BE2C (cell line): Measurements from ENCODE around the gene PGGT1B.
A peak's percentile ranks its signal among the peaks of the same experiment; 100 is the strongest.

Experiments used
- DNase-seq: peaks from one replicate; pipeline ENCODE4 v3.0.0-alpha.2; 2020
- H3K27me3 ChIP-seq: fragments of 250-450 bp; sonication (Bioruptor Pico); 2 replicates; pipeline ENCODE4 v1.5.1; 2020; ENCODE audit warnings: mild to moderate bottlenecking
- H3K36me3 ChIP-seq: fragments of 250-450 bp; sonication (Bioruptor Pico); 2 replicates; pipeline ENCODE4 v1.5.1; 2020; ENCODE audit warnings: mild to moderate bottlenecking
- H3K4me1 ChIP-seq: fragments of 250-450 bp; sonication (Bioruptor Pico); 2 replicates; pipeline ENCODE4 v1.5.1; 2020
- H3K4me3 ChIP-seq: 2 replicates; pipeline ENCODE4 v1.5.1; 2011; ENCODE audit warnings: low read depth, low read length
- H3K9me3 ChIP-seq: fragments of 250-450 bp; sonication (Bioruptor Pico); 2 replicates; pipeline ENCODE4 v1.5.1; 2020
- TF ChIP-seq, protein P1 (sequence below): IDR thresholded peaks from 2 replicates; pipeline ENCODE4 v1.5.1; 2012; ENCODE audit warnings: mild to moderate bottlenecking, low read depth, low read length

PGGT1B gene

DNA sequence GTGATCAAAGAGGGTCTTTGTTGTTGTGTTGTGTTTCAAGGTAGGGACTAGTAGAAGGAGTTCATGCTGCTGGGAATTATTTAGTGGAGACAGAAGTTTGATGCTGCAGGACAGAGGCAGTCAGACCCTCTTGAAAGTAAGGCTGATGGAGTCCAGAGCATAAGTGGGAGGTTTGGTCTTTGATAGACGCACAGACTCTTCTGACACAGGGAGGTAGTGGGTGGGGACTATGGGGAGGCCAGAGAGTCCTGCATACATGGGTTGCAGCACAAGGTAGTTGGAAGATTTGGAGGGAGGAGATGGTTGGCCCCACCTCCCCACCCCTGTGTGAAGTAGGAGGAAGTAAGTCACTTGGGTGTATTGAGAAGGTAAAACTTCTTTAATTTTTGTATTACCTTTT lies 36.1 kb upstream of the PGGT1B start:
- H3K4me1 ChIP-seq = no peaks in the 10 kb centered on the region
- no peak for DNase-seq
- H3K27me3 ChIP-seq = peaks cover 18% of the 10 kb centered on the region
- TF ChIP-seq, protein P1, sequence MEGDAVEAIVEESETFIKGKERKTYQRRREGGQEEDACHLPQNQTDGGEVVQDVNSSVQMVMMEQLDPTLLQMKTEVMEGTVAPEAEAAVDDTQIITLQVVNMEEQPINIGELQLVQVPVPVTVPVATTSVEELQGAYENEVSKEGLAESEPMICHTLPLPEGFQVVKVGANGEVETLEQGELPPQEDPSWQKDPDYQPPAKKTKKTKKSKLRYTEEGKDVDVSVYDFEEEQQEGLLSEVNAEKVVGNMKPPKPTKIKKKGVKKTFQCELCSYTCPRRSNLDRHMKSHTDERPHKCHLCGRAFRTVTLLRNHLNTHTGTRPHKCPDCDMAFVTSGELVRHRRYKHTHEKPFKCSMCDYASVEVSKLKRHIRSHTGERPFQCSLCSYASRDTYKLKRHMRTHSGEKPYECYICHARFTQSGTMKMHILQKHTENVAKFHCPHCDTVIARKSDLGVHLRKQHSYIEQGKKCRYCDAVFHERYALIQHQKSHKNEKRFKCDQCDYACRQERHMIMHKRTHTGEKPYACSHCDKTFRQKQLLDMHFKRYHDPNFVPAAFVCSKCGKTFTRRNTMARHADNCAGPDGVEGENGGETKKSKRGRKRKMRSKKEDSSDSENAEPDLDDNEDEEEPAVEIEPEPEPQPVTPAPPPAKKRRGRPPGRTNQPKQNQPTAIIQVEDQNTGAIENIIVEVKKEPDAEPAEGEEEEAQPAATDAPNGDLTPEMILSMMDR = no peak
- no peak overlapping the region for H3K4me3 ChIP-seq
- H3K9me3 ChIP-seq = no peaks in the 10 kb centered on the region
- no peaks in the 10 kb centered on the region for H3K36me3 ChIP-seq

DNA sequence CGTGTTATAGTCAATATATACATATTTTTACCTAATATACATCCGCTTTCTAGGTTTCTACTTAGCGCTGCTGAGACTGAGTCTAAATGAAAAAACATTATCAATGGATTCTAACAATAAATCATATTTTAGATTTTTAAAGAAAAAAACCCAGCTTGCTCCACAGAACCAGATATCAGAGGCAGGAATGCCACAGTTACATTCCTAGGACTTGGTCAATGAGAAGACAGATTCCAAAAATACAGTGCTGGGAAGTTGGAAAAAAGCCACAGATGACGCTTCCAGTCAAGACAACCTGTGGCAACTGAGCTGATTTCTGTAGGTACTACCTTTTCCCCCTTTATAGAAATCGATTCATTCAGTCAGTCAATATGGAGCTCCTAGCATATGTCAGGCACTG lies 34.4 kb upstream of the PGGT1B start:
- peaks cover 6% of the 10 kb centered on the region for H3K27me3 ChIP-seq
- no peaks in the 10 kb centered on the region for H3K9me3 ChIP-seq
- no peak for DNase-seq
- H3K4me3 ChIP-seq = peak overlapping the region; percentile 29; the same call in 1 of the 2 replicates
- no peaks in the 10 kb centered on the region for H3K36me3 ChIP-seq
- no peaks in the 10 kb centered on the region for H3K4me1 ChIP-seq
- TF ChIP-seq, protein P1 = no peak

DNA sequence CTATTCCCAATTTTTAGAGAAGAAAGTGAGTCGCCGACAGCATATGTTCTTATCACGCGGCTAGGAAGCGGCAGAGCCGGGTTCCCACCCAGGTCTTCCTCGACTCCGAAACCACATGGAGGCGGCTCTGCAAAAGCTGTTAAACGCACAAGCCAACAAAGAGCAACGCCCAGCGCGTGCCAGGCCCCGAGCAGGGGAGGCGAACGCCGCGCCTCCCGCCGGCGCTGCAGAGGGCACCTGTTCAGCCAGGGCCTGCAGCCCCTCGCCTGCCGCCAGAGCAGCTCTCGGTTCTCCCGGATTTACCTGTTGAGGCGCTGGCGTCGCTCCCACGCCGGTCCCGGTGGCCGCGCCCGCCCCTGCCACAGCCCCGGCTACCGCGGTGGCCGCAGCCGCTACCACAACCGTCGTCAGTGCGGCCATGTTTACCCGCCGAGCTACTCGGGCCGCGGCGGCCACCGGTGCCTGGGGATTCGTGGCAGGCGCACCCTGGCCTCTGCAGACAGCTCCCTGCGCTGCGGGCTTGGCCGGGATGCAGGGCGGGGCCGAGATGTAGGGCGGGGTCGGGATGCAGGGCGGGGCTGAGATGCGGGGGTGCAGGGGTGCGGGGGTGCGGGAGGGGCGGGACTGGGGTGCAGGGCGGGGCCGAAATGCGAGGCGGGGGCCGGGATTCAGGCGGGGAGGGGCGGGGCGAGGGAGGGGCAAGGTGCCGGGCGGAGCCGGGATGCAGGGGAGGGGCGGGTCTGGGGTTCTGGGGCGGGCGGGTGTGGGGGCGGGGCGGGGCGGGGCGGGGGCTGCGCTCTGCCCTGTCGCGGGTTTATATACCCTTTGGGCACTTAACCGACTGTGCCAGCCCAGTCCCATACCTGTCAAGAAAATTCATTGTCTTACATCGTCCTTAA lies 33.7 kb upstream of the PGGT1B start, which contains the start of gene CCDC112:
CCDC112 (minus strand) TSS at position 531 of the 899 bp plus-strand sequence; CDS start at position 420, 111 bp downstream.
- Histone ChIP-seq H3K4me3 (peak within 1 kb of the TSS; percentile 85), H3K36me3 (no peaks in the 10 kb centered on the region), H3K27me3 (peaks cover 6% of the 10 kb centered on the region), H3K4me1 (no peaks in the 10 kb centered on the region), H3K9me3 (no peaks in the 10 kb centered on the region)
- TF ChIP-seq, protein P1 = no peak
- DNase-seq = peak; percentile 92

DNA sequence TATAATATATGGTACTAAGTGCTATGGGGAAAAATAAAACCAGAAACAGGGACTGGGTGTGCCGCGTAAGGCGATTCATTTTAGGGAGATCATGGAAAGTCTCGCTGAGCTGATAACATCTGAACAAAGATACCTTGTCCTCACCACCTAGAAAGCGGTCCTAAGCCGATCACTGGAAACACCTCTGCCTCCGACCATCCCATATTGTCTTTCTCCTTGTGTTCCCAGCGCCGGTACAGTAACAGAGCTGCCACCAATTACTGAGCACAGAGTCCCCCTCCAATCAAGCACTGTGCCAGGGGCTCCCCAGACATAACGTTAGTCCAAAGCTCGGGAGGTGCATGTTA lies 33.1 kb upstream of the PGGT1B start:
- TF ChIP-seq, protein P1 = no peak
- Histone ChIP-seq H3K36me3 (no peaks in the 10 kb centered on the region), H3K27me3 (peaks cover under 1% of the 10 kb centered on the region; the same call in 1 of the 2 replicates), H3K4me1 (no peaks in the 10 kb centered on the region), H3K4me3 (peak overlapping the region; percentile 85), H3K9me3 (no peaks in the 10 kb centered on the region)
- DNase-seq = no peak

DNA sequence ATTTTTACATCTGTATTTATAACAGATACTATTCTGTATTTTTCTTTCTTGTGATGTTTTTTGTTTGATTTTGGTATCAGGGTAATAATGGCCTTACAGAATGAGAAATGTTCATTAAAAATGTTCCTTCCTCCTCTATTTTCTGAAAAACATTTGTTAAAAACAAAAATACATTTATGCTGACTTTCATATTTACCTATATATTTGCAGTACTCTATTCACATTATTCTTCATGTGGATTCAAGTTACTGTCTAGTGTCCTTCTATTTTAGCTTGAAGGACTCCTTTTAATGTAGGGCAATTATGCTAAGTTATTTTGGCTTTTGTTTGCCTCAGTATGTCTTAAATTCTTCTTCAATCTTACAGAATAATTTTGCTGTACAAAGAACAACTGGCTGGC lies 28.7 kb upstream of the PGGT1B start:
- TF ChIP-seq, protein P1 = no peak

DNA sequence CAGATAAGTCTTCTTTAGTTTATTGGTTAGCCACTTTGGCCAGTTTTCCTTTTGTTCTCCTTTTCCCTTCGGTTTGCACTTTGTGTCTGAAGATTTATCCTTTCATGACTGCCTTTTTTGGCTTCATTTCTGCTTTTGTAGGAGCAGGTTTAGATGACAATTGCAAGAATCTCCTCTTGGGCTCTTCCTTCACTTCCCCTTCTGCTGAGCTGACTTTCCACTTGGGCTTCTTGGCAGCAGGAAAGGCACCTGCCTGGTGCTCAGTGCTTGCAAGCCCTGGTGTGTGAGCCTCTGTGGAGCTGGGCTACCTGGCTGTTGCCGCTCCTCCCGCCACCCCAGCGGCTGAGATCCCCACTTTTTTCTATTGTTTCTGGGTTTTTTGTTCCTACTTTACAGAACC lies 26.4 kb upstream of the PGGT1B start:
- Histone ChIP-seq H3K27me3 (no peaks in the 10 kb centered on the region), H3K9me3 (no peaks in the 10 kb centered on the region), H3K4me1 (no peaks in the 10 kb centered on the region; the same call in 1 of the 2 replicates), H3K36me3 (no peaks in the 10 kb centered on the region), H3K4me3 (no peak overlapping the region)
- TF ChIP-seq, protein P1 = no peak
- no peak for DNase-seq

More for the DNA sequence above, 28.7 kb upstream of the PGGT1B start:
- Histone ChIP-seq H3K9me3 (no peaks in the 10 kb centered on the region), H3K27me3 (no peaks in the 10 kb centered on the region), H3K4me3 (no peak overlapping the region), H3K36me3 (no peaks in the 10 kb centered on the region), H3K4me1 (no peaks in the 10 kb centered on the region)
- no peak for DNase-seq
